HG02798 (cell line): ENCODE results near the gene NUMA1.
A peak's percentile ranks its signal among the peaks of the same experiment; 100 is the strongest.

Experiments
- ATAC-seq: cut with Tn5 transposase; IDR thresholded peaks from one replicate; pipeline ENCODE4 v1.9.1; 2021; ENCODE audit warnings: mild to moderate bottlenecking; ENCODE audit not compliant: unreplicated experiment, poor library complexity

Gene NUMA1, protein sequence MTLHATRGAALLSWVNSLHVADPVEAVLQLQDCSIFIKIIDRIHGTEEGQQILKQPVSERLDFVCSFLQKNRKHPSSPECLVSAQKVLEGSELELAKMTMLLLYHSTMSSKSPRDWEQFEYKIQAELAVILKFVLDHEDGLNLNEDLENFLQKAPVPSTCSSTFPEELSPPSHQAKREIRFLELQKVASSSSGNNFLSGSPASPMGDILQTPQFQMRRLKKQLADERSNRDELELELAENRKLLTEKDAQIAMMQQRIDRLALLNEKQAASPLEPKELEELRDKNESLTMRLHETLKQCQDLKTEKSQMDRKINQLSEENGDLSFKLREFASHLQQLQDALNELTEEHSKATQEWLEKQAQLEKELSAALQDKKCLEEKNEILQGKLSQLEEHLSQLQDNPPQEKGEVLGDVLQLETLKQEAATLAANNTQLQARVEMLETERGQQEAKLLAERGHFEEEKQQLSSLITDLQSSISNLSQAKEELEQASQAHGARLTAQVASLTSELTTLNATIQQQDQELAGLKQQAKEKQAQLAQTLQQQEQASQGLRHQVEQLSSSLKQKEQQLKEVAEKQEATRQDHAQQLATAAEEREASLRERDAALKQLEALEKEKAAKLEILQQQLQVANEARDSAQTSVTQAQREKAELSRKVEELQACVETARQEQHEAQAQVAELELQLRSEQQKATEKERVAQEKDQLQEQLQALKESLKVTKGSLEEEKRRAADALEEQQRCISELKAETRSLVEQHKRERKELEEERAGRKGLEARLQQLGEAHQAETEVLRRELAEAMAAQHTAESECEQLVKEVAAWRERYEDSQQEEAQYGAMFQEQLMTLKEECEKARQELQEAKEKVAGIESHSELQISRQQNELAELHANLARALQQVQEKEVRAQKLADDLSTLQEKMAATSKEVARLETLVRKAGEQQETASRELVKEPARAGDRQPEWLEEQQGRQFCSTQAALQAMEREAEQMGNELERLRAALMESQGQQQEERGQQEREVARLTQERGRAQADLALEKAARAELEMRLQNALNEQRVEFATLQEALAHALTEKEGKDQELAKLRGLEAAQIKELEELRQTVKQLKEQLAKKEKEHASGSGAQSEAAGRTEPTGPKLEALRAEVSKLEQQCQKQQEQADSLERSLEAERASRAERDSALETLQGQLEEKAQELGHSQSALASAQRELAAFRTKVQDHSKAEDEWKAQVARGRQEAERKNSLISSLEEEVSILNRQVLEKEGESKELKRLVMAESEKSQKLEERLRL (N-terminal part only)

DNA sequence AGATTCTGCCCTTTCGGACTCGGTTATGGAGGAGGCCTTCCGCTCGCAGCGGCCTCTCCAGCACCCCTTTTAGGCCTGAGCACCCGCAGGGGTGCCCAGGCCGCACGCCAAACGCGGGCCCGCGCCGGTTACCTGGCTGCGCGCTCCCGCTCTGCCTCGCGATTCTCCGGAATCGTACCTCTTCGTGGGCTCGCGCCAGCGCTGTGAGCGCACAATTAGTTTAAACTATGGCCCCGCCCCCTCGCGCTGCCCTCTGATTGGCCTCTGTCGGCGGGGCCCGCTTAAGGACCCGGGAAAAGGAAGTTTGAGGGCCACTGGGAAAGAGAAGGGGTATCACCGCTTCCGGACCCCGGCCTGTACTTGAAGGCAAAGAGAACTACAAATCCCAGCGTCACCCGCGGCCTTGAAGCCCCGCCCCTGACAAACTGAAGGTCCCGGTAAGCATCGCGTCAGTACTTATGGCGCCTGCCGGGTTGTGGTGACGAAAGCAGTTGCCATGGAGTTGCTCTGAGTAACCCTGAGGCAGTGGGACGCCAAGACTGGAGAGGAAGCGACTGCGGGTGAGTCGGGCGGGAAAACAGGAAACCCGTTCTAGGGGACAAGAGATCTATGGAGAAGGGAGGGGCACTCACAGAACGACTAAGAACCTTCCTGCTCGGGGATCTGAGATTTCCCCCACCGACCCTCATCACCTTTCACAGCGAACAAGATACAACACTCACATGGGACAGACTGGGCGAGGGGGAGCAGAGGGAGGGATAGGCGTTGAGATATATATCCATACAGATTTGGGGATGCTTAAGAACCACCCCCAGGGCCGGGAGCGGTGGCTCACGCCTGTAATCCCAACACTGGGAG lies at the start of gene NUMA1, which contains the start of gene LRRC51:
Gene NUMA1 (minus strand): TSS at position 217 of the 858 bp plus-strand sequence. CDS start 44,599 bp downstream, outside the sequence.
Gene LRRC51 (plus strand): TSS at position 525 of the 858 bp plus-strand sequence. CDS start 8,234 bp downstream, outside the sequence.
- ATAC-seq = peak; percentile 95

DNA sequence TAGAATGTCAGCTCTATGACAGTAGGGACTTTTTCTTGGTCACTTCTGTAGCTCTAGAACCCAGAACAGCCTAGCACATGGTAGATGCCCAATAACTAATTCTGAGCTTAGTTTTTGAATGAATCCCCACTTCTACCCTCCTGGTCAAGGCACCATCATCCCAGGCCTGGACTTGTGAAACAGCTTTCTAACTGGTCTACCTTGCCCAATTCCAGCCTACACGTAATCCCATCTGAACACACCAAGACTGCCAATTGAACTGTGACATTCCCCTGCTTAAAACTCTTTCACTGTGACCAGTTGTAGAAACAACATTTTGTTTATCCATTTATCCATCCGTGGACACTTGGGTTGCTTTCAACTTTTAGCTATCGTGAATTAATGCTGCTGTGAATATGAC lies 49.0 kb upstream of the NUMA1 start:
- no peak for ATAC-seq

GRCh38 chr11:72127923-72128322 lies 47.6 kb upstream of the NUMA1 start:
- no peak for ATAC-seq

GRCh38 chr11:72125956-72126355 lies 45.6 kb upstream of the NUMA1 start:
- ATAC-seq = no peak

- no peak for ATAC-seq
These were observed 43.7 kb upstream of the NUMA1 start for GRCh38 chr11:72124046-72124445.

DNA sequence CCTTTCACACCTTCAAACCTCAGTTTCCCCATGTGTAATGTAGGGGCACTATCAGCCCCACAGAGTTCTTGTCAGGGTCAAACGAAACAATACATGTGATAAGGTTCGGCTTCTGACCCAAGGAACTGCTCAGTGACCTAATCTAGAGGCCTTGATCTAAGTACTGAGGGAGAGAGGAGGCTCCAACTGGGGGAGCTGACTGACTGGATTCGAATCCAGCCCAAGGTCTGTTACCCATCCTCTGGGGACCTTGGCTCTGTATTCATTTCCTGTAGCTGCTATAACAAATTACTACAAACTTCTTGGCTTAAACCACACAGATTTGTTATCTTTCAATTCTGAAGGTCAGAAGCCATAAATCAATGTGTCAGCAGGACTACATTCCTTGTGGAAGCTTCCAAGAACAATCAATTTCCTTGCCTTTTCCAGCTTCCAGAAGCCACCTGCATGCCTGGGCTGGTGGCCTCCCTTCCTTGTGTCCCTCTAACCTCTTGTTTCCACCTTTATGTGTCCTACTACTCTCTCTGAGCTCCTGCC lies 42.8 kb upstream of the NUMA1 start:
- no peak for ATAC-seq

DNA sequence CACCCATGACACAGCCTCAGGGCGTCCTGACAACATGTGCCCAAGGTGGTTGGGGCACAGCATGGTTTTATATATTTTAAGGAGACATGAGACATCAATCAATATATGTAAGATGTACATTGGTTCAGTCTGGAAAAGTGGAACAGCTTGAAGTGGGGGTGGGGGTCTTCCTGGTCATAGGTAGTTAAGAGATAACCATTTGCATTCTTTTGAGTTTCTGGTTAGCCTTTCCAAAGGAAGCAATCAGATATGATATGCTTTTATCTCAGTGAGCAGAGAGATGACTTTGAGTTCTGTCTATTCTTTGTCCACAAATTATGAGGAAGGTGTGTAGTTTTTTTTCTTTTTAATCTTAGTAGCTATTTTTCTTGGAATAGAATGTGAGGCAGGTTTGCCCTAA lies 42.3 kb upstream of the NUMA1 start:
- no peak for ATAC-seq

- no peak for ATAC-seq
These were observed 40.6 kb upstream of the NUMA1 start for GRCh38 chr11:72120930-72121329.

DNA sequence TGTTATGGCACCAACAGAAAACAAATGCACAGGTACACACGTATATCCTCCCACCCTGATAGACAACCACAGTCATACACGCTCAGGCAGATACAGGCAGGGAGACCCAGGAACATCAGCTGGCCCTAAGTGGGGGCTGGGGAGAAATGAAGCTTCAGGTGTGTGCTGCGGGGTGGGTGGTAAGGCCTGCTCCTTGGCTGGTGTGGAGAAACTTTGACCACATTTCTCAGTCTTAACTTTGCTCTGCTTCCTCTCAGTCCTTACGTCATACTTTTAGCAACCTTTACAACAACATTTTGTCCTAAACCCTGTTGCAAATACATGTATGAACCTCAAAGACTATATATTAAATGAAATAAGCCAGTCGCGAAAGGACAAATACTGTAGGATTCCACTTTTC lies 38.9 kb upstream of the NUMA1 start:
- ATAC-seq = no peak

DNA sequence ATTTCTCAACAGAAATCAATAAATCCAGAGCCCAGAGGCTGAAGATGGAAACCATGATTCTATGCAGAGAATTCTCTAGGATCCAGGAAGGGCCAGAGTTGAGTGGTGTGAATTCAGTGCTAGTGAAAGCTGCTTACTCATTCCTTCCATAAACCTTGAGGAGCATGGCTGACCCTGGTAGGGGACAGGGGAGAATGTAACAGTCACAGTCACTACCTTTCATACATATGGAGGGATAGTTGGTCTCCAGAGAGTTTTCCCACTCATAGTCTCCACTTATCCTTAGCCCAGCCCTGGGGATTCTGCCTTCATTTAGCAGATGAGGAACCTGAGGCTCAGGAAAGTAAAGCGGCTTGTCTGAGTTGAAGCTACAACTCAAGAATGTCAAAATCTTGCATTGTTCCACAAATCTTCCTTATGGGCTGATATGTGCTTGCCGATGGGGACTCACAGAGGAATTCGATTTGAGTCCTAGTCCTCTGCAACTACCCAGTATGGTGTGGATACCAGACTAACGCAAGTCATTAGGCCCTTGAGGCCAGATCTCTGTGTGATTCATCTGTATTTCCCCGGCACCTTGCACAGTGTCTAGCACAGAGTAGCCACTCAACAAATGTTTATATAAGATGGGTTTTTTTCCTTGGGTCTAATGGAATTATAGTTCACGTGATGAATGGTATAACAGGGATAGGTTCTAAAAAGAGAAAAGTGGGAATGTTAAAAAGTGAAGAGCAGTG lies 35.8 kb upstream of the NUMA1 start:
- no peak for ATAC-seq

DNA sequence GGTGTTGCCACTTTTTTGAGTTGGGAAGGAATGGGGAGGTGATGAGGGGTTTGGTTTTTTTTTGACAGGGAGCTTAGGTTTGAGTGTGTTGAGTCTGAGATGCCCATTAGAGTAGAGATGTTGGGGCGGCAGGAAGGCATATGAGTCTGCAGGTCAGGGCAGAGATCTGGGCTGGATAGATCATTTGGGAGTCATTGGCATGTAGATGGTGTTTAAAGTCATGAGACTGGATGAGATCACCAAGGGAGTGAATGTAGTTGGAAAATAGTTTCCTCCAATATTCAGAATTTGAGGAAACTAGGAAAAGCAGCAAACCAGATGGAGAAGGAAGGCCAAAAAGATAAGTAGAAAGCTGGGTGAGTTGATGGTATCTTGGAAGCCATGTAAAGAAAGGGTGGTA lies 34.2 kb upstream of the NUMA1 start:
- ATAC-seq = no peak

DNA sequence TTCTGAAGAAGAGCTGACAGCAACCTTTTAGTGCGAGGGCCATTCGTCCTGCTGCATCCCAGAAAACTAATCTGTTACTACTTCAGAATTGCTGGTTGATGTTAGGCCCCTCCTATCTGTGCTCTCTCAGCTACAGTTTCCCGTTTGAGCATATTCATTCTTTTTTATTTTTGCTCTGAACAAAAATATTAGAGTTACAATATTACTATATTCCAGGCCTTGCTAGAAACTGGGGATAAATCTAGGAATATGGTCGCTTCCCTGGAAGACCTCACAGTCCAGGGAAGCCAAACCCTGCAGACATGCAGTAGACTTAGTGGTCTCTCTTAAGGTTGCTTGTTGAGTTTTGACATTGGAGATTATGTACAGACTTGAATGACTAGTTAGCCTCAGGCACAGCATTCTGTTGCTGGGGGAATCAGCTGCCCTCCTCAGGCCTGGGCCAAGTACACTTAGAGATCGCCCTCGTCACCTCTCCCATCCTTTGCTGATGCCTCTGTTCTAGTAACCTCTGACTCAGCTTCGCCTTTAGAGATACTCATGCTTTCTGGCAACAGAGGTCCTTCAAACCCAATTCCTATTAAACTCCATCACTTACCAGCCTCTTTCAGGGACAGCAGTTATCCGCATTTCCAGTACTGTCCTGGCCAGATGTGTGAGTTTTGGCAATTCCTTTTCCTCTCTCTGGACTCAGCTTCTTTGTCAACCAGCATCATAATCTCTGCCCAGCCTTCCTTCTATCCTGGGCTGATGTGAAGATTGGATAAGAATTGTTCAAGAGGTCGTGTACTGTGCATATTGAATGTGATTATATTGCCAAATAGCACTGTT lies 32.9 kb upstream of the NUMA1 start:
- no peak for ATAC-seq

GRCh38 chr11:72112143-72112977 lies 32.0 kb upstream of the NUMA1 start, which contains the start of gene ANAPC15:
Gene ANAPC15, minus strand, starts transcription at chr11:72112695. Its CDS starts 1,419 bp downstream, at chr11:72111276.
- ATAC-seq = peak; percentile 92

DNA sequence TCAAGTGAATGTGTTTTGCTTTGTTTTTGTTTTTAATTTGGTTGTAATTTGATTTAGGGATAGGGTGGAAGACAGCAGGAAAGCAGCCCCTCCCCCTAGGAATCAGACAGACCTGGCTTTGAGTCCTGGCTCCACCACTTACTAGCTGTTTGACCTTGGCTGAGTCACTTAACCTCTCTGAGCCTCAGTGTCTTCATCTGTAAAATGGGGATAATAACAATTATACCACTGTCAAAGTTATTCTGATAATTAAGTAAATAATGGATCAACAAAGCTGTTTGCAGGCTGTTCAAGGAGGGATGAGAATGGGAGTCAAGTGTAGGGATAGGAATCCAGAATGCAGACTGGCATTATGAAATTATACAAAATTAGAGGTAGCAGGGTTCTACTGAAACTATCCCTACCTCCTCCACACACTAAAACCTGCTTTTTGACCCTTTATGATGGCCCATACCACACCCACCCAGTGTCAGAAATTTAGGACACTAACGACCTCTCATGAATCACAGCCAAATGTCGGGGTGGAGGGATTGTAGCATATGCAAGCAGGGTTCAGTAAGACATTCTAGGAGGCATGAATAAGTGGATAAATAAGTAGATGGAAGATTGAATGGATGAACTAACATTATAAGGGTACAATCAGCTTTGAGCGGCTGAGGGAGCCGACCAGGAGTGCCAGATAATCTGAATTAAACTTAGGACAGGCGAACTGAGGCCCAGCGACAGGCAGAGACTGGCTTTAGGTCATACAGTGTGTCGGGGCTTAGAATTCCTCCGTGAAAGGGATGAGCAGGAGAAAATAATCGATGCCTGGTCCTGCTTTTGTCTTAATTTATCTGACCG lies 31.2 kb upstream of the NUMA1 start:
- ATAC-seq = no peak

- ATAC-seq = no peak
These were observed 25.5 kb upstream of the NUMA1 start, which contains the start of gene TOMT for GRCh38 chr11:72105888-72106287. Gene TOMT, plus strand, starts transcription at chr11:72105924. Its CDS starts 28 bp downstream, at chr11:72105952.

- no peak for ATAC-seq
These were observed 23.4 kb upstream of the NUMA1 start for GRCh38 chr11:72103754-72104167.
